IMR-90 (cell line): ENCODE results near the gene CFH. TPM values are rescaled to one million over a fixed set of nuclear protein-coding genes. Genes with fewer than 3 reads are reported as not detected.

Experiments used
- ATAC-seq: fragments of 200-7000 bp; cut with Tn5 transposase; 2 replicates; pipeline ENCODE4 v1.9.1; 2020; ENCODE audit warnings: low read depth, mild to moderate bottlenecking, moderate library complexity
- BruUV-seq: library from RNA; stranded (reverse); fragments of 400-500 nt; replicated peaks from 2 replicates; lab custom pipeline; 2021; lab: Mats Ljungman, UMichigan
- CTCF ChIA-PET: fragments of 300-600 bp; formaldehyde crosslinking; extraction: SDS; loops from one replicate; lab custom pipeline; 2021; ENCODE audit warnings: antibody characterized with exemption; lab: Yijun Ruan, JAX
- POLR2A ChIA-PET: fragments of 300-600 bp; sonication (Branson Sonifier 250); formaldehyde crosslinking; loops from one replicate; lab custom pipeline; 2022; ENCODE audit warnings: antibody characterized with exemption; ENCODE audit not compliant: unreplicated experiment; lab: Charles Lee
- DNase-seq: peaks from one replicate; pipeline ENCODE4 v3.0.0; 2013
- H2AFZ ChIP-seq: replicated peaks from 2 replicates; pipeline ENCODE3; 2013; ENCODE audit warnings: low read length, mild to moderate bottlenecking; ENCODE audit not compliant: poor library complexity
- H2AK5ac ChIP-seq: 2 replicates; pipeline ENCODE4 v1.6.1; 2013; ENCODE audit warnings: low read depth, low read length, inconsistent platforms
- H2AK9ac ChIP-seq: replicated peaks from 2 replicates; pipeline ENCODE3; 2013; ENCODE audit warnings: mild to moderate bottlenecking, low read depth, low read length, moderate library complexity; ENCODE audit not compliant: poor library complexity
- H2BK120ac ChIP-seq: 2 replicates; pipeline ENCODE4 v1.6.1; 2013; ENCODE audit warnings: low read depth, low read length, inconsistent platforms
- H2BK15ac ChIP-seq: 3 replicates; pipeline ENCODE4 v1.6.1; 2013; ENCODE audit warnings: low read depth, low read length, inconsistent platforms
- H2BK20ac ChIP-seq: 2 replicates; pipeline ENCODE4 v1.6.1; 2013; ENCODE audit warnings: low read depth, mild to moderate bottlenecking, inconsistent platforms, low read length, moderate library complexity
- H2BK5ac ChIP-seq: 2 replicates; pipeline ENCODE4 v1.6.1; 2013; ENCODE audit warnings: mild to moderate bottlenecking, low read depth, low read length, inconsistent platforms; ENCODE audit not compliant: poor library complexity, severe bottlenecking
- H3K14ac ChIP-seq: replicated peaks from 2 replicates; pipeline ENCODE4 v1.6.1; 2013; ENCODE audit warnings: low read depth, low read length, inconsistent platforms
- H3K18ac ChIP-seq: 2 replicates; pipeline ENCODE4 v1.6.1; 2013; ENCODE audit warnings: low read depth, low read length, control low read depth
- H3K23ac ChIP-seq: 2 replicates; pipeline ENCODE4 v1.6.1; 2013; ENCODE audit warnings: low read depth, low read length, inconsistent platforms
- H3K27ac ChIP-seq: 2 replicates; pipeline ENCODE4 v1.5.1; 2013; ENCODE audit warnings: mild to moderate bottlenecking, control low read depth, low read length; ENCODE audit not compliant: insufficient read depth
- H3K27me3 ChIP-seq: 2 replicates; pipeline ENCODE4 v1.6.1; 2013; ENCODE audit warnings: low read length; ENCODE audit not compliant: control insufficient read depth, insufficient read depth
- H3K36me3 ChIP-seq: 2 replicates; pipeline ENCODE4 v1.6.1; 2013; ENCODE audit warnings: low read length, mixed read lengths; ENCODE audit not compliant: control insufficient read depth, insufficient read depth
- H3K4ac ChIP-seq: 2 replicates; pipeline ENCODE4 v1.6.1; 2013; ENCODE audit warnings: low read depth, low read length, inconsistent platforms
- H3K4me1 ChIP-seq: 2 replicates; pipeline ENCODE4 v1.6.1; 2013; ENCODE audit warnings: low read length, mixed read lengths; ENCODE audit not compliant: control insufficient read depth, insufficient read depth
- H3K4me2 ChIP-seq: 2 replicates; pipeline ENCODE4 v1.6.1; 2013; ENCODE audit warnings: low read depth, mild to moderate bottlenecking, control low read depth, low read length, moderate library complexity
- H3K4me3 ChIP-seq: 2 replicates; pipeline ENCODE4 v1.5.1; 2013; ENCODE audit warnings: low read depth, mild to moderate bottlenecking, control low read depth, low read length, moderate library complexity; ENCODE audit not compliant: insufficient read depth
- H3K56ac ChIP-seq: 2 replicates; pipeline ENCODE4 v1.6.1; 2013; ENCODE audit warnings: low read length, inconsistent platforms; ENCODE audit not compliant: insufficient read depth; ENCODE audit errors: extremely low read depth
- H3K79me1 ChIP-seq, 2 experiments: 2 replicates each; pipeline ENCODE4 v1.6.1; 2013; ENCODE audit warnings: low read length in 2 of 2, inconsistent platforms in 1 of 2, low read depth in 1 of 2
- H3K9ac ChIP-seq: 2 replicates; pipeline ENCODE4 v1.6.1; 2013; ENCODE audit warnings: low read depth, low read length, control low read depth
- H3K9me1 ChIP-seq: 2 replicates; pipeline ENCODE4 v1.6.1; 2013; ENCODE audit warnings: low read length, inconsistent platforms; ENCODE audit not compliant: insufficient read depth
- H3K9me3 ChIP-seq: 2 replicates; pipeline ENCODE4 v1.6.1; 2013; ENCODE audit warnings: low read length; ENCODE audit not compliant: control insufficient read depth, insufficient read depth
- H4K20me1 ChIP-seq: 2 replicates; pipeline ENCODE4 v1.6.1; 2013; ENCODE audit warnings: low read length, inconsistent platforms; ENCODE audit not compliant: insufficient read depth
- H4K5ac ChIP-seq: 2 replicates; pipeline ENCODE4 v1.6.1; 2013; ENCODE audit warnings: mild to moderate bottlenecking, low read depth, low read length, control low read depth
- H4K8ac ChIP-seq, 2 experiments: 2 replicates each; pipeline ENCODE4 v1.6.1; 2013; ENCODE audit warnings: low read depth in 2 of 2, low read length in 2 of 2, control low read depth in 1 of 2, inconsistent platforms in 1 of 2
- H4K91ac ChIP-seq: 2 replicates; pipeline ENCODE4 v1.6.1; 2013; ENCODE audit warnings: low read depth, low read length, inconsistent platforms; ENCODE audit not compliant: insufficient read depth
- CHD1 ChIP-seq: IDR thresholded peaks from 2 replicates; pipeline ENCODE4 v1.6.1; 2012; ENCODE audit warnings: low read depth, low read length, improper control_type of control experiment
- MAFK ChIP-seq: IDR thresholded peaks from 2 replicates; pipeline ENCODE4 v1.6.1; 2012; ENCODE audit warnings: low read depth, low read length, improper control_type of control experiment
- MAZ ChIP-seq: IDR thresholded peaks from 2 replicates; pipeline ENCODE4 v1.6.1; 2012; ENCODE audit warnings: low read depth, mild to moderate bottlenecking, low read length, improper control_type of control experiment, moderate library complexity, borderline replicate concordance
- POLR2A ChIP-seq: IDR thresholded peaks from 2 replicates; pipeline ENCODE4 v1.6.1; 2012; ENCODE audit warnings: mild to moderate bottlenecking, low read depth, low read length
- RAD21 ChIP-seq: IDR thresholded peaks from 2 replicates; pipeline ENCODE4 v1.6.1; 2012; ENCODE audit warnings: low read length, improper control_type of control experiment
- RCOR1 ChIP-seq: IDR thresholded peaks from 2 replicates; pipeline ENCODE4 v1.6.1; 2012; ENCODE audit warnings: mild to moderate bottlenecking, low read length, improper control_type of control experiment; ENCODE audit not compliant: insufficient replicate concordance
- RFX5 ChIP-seq: IDR thresholded peaks from 2 replicates; pipeline ENCODE4 v1.8.0; 2012; ENCODE audit warnings: low read depth, mild to moderate bottlenecking, low read length, moderate library complexity
- USF2 ChIP-seq: fragments of 150-350 bp; IDR thresholded peaks from 2 replicates; pipeline ENCODE4 v1.6.1; 2017; ENCODE audit warnings: mild to moderate bottlenecking, antibody characterized with exemption, low read length, low read depth
- WGBS, 2 experiments: methylation state at CpG; one replicate each; pipeline versions ENCODE4 v1.1.5 to v1.1.7; 2013; ENCODE audit warnings: missing lambda C conversion rate in 2 of 2; ENCODE audit not compliant: insufficient read length in 1 of 2; ENCODE audit errors: extremely low coverage in 2 of 2; 5-methylcytosine and 5-hydroxymethylcytosine counted together
- dilution Hi-C: fragments of 300-500 bp; cut with HindIII; formaldehyde crosslinking; loops from one replicate; pipeline ENCODE4 v1.14.3; 2018; ENCODE audit warnings: low sequenced_read_pairs; ENCODE audit not compliant: unreplicated experiment
- in situ Hi-C: fragments of 300-500 bp; cut with MboI; formaldehyde crosslinking; loops from 3 replicates; pipeline ENCODE4 v1.14.3; 2019; ENCODE audit warnings: low sequenced_read_pairs, inconsistent platforms, mixed read lengths
- intact Hi-C: fragments of 100-400 bp; cut with micrococcal nuclease; formaldehyde crosslinking; loops from 2 replicates; pipeline ENCODE4 v1.10.0; 2022
- polyA plus RNA-seq, 3 experiments: library from polyadenylated mRNA; depleted of rRNA; stranded (reverse); fragments of >200 nt; gene quantifications; 2 replicates each; pipeline ENCODE4 v1.2.3, GENCODE V29; 2012; ENCODE audit warnings: low replicate concordance in 1 of 3
- total RNA-seq: library from RNA; depleted of rRNA; stranded (reverse); fragments of >200 nt; gene quantifications from 2 replicates; pipeline ENCODE4 v1.2.3, GENCODE V29; 2012

Gene CFH
- total and polyA plus RNA-seq, 2 of the 4 experiments (the other 2 are of a cell fraction): 6.3 to 12.1 TPM

- Histone ChIP-seq H2AK9ac (no peak overlapping the region), H3K79me1 (no peaks in the 10 kb centered on the region), H4K8ac (peak overlapping the region in 1 of 2 experiments; percentile 57; a peak in 2 of 4 replicates), H3K4me3 (peak overlapping the region; percentile 53), H3K14ac (peak overlapping the region; percentile 88), H3K4me2 (peak overlapping the region; percentile 78), H4K91ac (peak overlapping the region; percentile 5; the same call in 1 of the 2 replicates), H3K23ac (peak overlapping the region; percentile 67), H3K27ac (peak overlapping the region; percentile 31; the same call in 1 of the 2 replicates), H3K9me1 (no peaks in the 10 kb centered on the region), H3K9me3 (no peaks in the 10 kb centered on the region), H3K4ac (peak overlapping the region; percentile 81), H4K20me1 (no peaks in the 10 kb centered on the region), H2BK20ac (no peak overlapping the region), H2BK120ac (peak overlapping the region; percentile 54; the same call in 1 of the 2 replicates), H3K9ac (peak overlapping the region; percentile 77), H3K56ac (peak overlapping the region; percentile 52; the same call in 1 of the 2 replicates), H3K4me1 (no peaks in the 10 kb centered on the region), H4K5ac (peak overlapping the region; percentile 11; the same call in 1 of the 2 replicates), H2AFZ (peak overlapping the region; percentile 94), H2BK15ac (no peak overlapping the region), H3K27me3 (no peaks in the 10 kb centered on the region), H3K18ac (peak overlapping the region; percentile 22; the same call in 1 of the 2 replicates), H2AK5ac (no peak overlapping the region), H3K36me3 (no peaks in the 10 kb centered on the region), H2BK5ac (no peak overlapping the region)
- ChIA-PET POLR2A (no interaction called here), CTCF (no interaction called here)
- DNase-seq (no peak), ATAC-seq (no peak)
- BruUV-seq: no TSS peak
- in situ Hi-C loops: no loop called here
- dilution Hi-C loops: no loop called here
- intact Hi-C loops: loop anchor here (5.0 kb wide), 1 partner anchor 44 kb away; the partner anchor contains the start of gene CFH
- 0% methylated on average over 3 of the region's 8 CpGs; no CpG with 5 or more reads in 1 of the 2 experiments for WGBS, 2 experiments
- no peak for TF ChIP-seq RFX5
- no peak for TF ChIP-seq RAD21
- TF ChIP-seq CHD1: no peak
- no peak for TF ChIP-seq USF2
- TF ChIP-seq MAZ: no peak
- no peak for TF ChIP-seq POLR2A
- no peak for TF ChIP-seq RCOR1
- TF ChIP-seq MAFK: no peak
Observed at GRCh38 chr1:196607981-196608380, 43.9 kb upstream of the CFH start.
